Omental fat pad (tissue), 4 donors: ENCODE measurements around the gene SCO2. TPM values are rescaled to one million over a fixed set of nuclear protein-coding genes. Genes with fewer than 3 reads are reported as not detected.

ENCODE experiments used
- ATAC-seq: fragments of 150-250 bp; one replicate; pipeline ENCODE4 v1.9.1; 2016; ENCODE audit warnings: mild to moderate bottlenecking, moderate library complexity; ENCODE audit not compliant: low FRiP score
- DNase-seq: peaks from one replicate; pipeline ENCODE4 v3.0.0-alpha.2; 2019; ENCODE audit warnings: low spot score
- CTCF ChIP-seq, 3 donors: fragments of 450-650 bp; IDR thresholded peaks; one replicate each; pipeline ENCODE4 v1.5.1; 2016 to 2017; ENCODE audit warnings: antibody characterized with exemption in 3 of 3, mild to moderate bottlenecking in 3 of 3, moderate library complexity in 2 of 3
- total RNA-seq, 4 donors: library from RNA; depleted of rRNA; stranded (reverse); fragments of >200 nt; gene quantifications; one replicate each; pipeline ENCODE4 v1.1.0, GENCODE V29; 2016

Gene SCO2
- total RNA-seq, 4 donors from 2014 or later, result 2.8 to 15.0 (median 9.2) TPM

DNA sequence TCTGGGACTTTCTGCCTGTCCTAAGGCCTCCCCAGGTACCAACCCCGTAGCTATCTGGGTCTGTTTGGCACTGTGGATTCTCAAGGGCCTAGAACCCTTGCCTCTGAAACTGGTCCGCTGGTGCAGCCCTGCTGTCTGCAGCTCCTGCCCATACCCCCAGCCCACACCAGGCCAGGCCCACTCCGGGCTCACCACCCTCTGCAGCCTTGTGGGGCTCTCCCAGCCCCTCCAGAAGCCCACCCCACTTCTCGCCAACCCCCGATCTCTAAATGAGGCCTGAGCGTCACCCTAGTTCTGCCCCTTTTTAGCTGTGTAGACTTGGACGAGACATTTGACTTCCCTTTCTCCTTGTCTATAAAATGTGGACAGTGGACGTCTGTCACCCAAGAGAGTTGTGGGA, 25.0 kb upstream of the SCO2 start:
- DNase-seq, result no peak
- TF ChIP-seq CTCF (IDR thresholded peaks at IDR 0.05), result no peak
- ATAC-seq, result no peak

- DNase-seq (no peak), ATAC-seq (no peak)
- TF ChIP-seq CTCF (IDR thresholded peaks at IDR 0.05), result no peak
Measured at GRCh38 chr22:50548921-50549790, 23.8 kb upstream of the SCO2 start.

DNA sequence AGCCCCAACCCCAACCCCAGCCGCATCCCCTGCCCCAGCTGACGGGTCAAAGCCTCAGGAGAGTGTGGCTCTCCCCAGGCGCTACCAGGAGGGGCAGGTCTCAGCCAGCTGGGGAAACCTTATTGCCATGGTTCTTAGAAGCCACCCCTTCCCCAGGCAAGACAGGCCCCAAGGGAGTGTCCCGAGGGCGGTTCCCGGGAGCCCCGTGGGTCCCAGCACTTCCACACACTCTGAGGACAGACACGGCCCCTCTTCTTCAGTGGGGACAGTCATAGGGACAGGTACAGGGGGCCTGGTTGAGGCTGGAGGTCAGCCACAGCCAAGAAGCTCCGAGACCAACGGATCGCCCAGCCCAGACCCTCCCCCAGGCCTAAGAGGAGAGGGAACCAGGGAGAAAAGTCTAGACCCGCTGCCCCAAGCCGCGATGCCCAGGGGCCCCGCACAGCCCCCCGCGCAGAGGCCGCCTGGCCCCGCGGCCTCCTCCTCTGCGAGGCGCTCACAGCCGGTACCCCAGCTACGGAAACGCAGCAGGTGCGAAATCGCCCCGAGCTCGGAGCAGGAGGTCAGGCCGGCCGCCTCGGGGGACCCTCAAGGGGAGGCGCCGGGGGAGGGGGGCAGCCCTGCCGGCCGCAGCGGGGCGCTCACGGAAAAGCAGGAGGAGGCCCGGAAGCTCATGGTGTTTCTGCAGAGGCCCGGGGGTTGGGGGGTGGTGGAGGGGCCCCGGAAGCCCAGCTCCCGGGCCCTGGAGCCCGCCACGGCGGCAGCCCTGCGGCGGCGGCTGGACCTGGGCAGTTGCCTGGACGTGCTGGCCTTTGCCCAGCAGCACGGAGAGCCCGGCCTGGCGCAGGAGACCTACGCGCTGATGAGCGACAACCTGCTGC, 22.9 kb upstream of the SCO2 start:
- TF ChIP-seq CTCF (IDR thresholded peaks at IDR 0.05), result no peak
- no peak for DNase-seq
- no peak for ATAC-seq

GRCh38 chr22:50547263-50547985, 22.0 kb upstream of the SCO2 start:
- ATAC-seq, result no peak
- TF ChIP-seq CTCF (IDR thresholded peaks at IDR 0.05), result no peak
- DNase-seq, result no peak

DNA sequence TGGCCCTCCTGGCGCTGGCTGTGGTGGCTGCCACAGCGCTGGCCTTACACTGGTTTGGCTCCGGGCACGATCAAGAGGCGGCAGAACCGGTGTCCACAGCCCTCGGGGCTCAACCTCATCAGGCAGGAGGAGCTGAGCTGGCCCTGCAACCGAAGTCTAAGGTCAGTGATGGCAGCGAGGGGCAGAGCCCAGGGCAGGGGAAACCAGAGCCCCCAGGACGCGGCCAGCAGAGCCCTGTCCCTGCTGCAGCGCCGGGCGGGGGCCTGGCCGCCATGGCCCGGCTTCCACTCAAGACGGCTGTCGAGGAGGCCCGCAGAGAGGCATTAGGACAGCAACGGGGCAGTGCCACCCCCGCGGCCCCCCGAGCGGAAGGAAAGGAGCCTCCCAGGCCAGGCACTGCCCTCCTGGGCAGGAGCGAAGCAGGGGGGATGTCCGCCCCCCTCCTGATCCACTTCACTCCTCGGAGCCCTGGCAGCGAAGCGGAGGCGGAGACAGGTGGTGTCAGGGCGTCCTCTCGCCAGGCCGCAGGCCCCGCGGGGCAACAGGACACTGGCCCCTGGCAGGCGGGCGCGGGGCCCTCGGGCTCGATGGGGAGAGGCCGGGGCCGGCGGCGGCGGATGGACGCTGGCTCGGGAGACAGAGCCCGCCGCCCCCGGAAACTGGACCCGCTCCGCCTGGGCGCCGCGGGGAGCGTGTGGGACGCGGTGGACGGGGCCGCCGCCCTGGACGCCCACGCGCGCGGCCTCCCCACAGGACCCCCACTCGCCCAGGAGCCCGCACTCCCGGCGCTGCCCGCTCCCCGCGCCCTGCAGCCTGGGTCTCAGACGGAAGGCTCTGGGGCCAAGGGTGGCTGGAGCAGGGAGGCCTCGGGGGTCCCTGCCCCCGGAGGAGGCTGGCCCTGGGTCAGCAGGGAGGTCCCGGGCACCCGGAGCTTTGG, 21.2 kb upstream of the SCO2 start:
- no peak for TF ChIP-seq CTCF (IDR thresholded peaks at IDR 0.05)

More for the DNA sequence above, 21.2 kb upstream of the SCO2 start:
- ATAC-seq (no peak), DNase-seq (no peak)
